Psoas muscle (tissue), 8 donors: Measurements from ENCODE around the gene PGP. TPM values are rescaled to one million over a fixed set of nuclear protein-coding genes. Genes with fewer than 3 reads are reported as not detected.

Experiments
- ATAC-seq, 4 donors: fragments of 200-7000 bp; cut with Tn5 transposase; one replicate each; pipeline ENCODE4 v1.9.1; 2020; ENCODE audit warnings: moderate library complexity in 3 of 4, mild to moderate bottlenecking in 2 of 4
- DNase-seq, 2 donors: peaks; one replicate each; pipeline ENCODE4 v3.0.0-alpha.2; 2020
- H3K27ac ChIP-seq: fragments of 200-600 bp; one replicate; pipeline ENCODE4 v1.8.0; 2022
- H3K27me3 ChIP-seq, 3 donors: fragments of 200-600 bp in 1 of 3; one replicate each; pipeline versions ENCODE4 v1.6.1 to v1.8.0; 2013 to 2022; ENCODE audit warnings: low read length in 2 of 3, mild to moderate bottlenecking in 2 of 3, moderate library complexity in 1 of 3; ENCODE audit not compliant: insufficient read depth in 3 of 3
- H3K36me3 ChIP-seq, 2 donors: fragments of 200-600 bp in 1 of 2; one replicate each; pipeline versions ENCODE4 v1.6.1 to v1.8.0; 2013 to 2022; ENCODE audit warnings: low read depth in 1 of 2, mild to moderate bottlenecking in 1 of 2, moderate library complexity in 1 of 2; ENCODE audit not compliant: insufficient read depth in 1 of 2
- H3K4me1 ChIP-seq: fragments of 200-600 bp; one replicate; pipeline ENCODE4 v1.8.0; 2022
- H3K4me3 ChIP-seq: fragments of 200-600 bp; one replicate; pipeline ENCODE4 v1.8.0; 2022; ENCODE audit warnings: mild to moderate bottlenecking
- H3K9me3 ChIP-seq: fragments of 200-600 bp; one replicate; pipeline ENCODE4 v1.8.0; 2022
- CTCF ChIP-seq: fragments of 200-600 bp; IDR thresholded peaks from one replicate; pipeline ENCODE4 v1.8.0; 2022; ENCODE audit warnings: antibody characterized with exemption
- WGBS, 3 donors: extraction: QIAGEN DNeasy Blood & Tissue Kit; methylation state at CpG; one replicate each; pipeline versions ENCODE4 v1.1.6 to v1.1.7; 2013; 5-methylcytosine and 5-hydroxymethylcytosine counted together
- intact Hi-C, 2 donors: fragments of 100-400 bp; cut with DNase I; formaldehyde crosslinking; loops; one replicate each; pipeline versions ENCODE4 v1.11.0 to v1.14.2; 2022
- polyA plus RNA-seq, 3 donors: library from polyadenylated mRNA; stranded (reverse); fragments of 200-250 nt; gene quantifications; one replicate each; pipeline ENCODE4 v1.2.3, GENCODE V29; 2013
- total RNA-seq, 4 donors: library from RNA; stranded (reverse); fragmentation: NEBNext Ultra II Directional in 2 of 4; extraction: Animal tissue kit (Norgen Biotek cat#: 25700) in 2 of 4; gene quantifications; one replicate each; pipeline versions ENCODE4 v1.2.1 to v1.2.4, GENCODE V29; 2021 to 2023
- donor health status: healthy with polysubstance abuse.
- donor health status: DM: no; HTN: no; CAD: no; lungs with moderate emphysema.
- donor health status: Bipolar disorder and iron deficiency.
- donor health status: healthy.
- donor health status: DM: yes; HTN: yes; CAD: no.
- donor health status: DM: no; HTN: no; CAD: no.
- donor health status: DM: no; HTN: no; CAD: no.
- donor health status: DM: yes; HTN: yes; CAD: no.

The PGP gene
- total and polyA plus RNA-seq, 7 donors = 20.9 to 35.9 (median 27.4) TPM

- intact Hi-C loops = no loop called here
- peaks cover 0 to 42% (median 20%) of the 10 kb centered on the region in 3 donors for H3K27me3 ChIP-seq
- DNase-seq (no peak), ATAC-seq (no peak)
- H3K9me3 ChIP-seq = no peaks in the 10 kb centered on the region
- TF ChIP-seq CTCF = no peak
- H3K27ac ChIP-seq = no peak within 1 kb of the TSS
- no peaks in the 10 kb centered on the region for H3K36me3 ChIP-seq
- peaks cover 8% of the 10 kb centered on the region for H3K4me1 ChIP-seq
- peak within 1 kb of the TSS; percentile 55 for H3K4me3 ChIP-seq
- WGBS, 3 donors = 1 to 2% (median 2%) methylated on average over 23 to 104 of the region's 129 CpGs
Measured at GRCh38 chr16:2196162-2196980, 18.3 kb downstream of the PGP start, which contains the start of gene CASKIN1. Gene CASKIN1 (minus strand): TSS chr16:2196605. CDS start chr16:2196432, 173 bp downstream.

- Histone ChIP-seq H3K4me1 (peaks cover 8% of the 10 kb centered on the region), H3K4me3 (peak overlapping the region; percentile 55), H3K27ac (no peak overlapping the region), H3K27me3 (peaks cover 0 to 42% (median 20%) of the 10 kb centered on the region in 3 donors), H3K9me3 (no peaks in the 10 kb centered on the region), H3K36me3 (no peaks in the 10 kb centered on the region)
- ATAC-seq = peak in 3 of 4 donors; percentile 14 to 28 (median 14)
- intact Hi-C loops = loop anchor here in 1 of 2 donors (1.0 kb wide), 1 partner anchor 56 kb away; the partner anchor contains the start of gene ECI1
- 7 to 8% (median 8%) methylated on average over 43 to 49 of the region's 49 CpGs for WGBS, 3 donors
- DNase-seq = no peak
- TF ChIP-seq CTCF = no peak
Measured at GRCh38 chr16:2195322-2196161, 19.1 kb downstream of the PGP start.

GRCh38 chr16:2194852-2195321, 19.8 kb downstream of the PGP start:
- intact Hi-C loops = loop anchor here in 1 of 2 donors (1.0 to 5.0 kb wide), 2 partner anchors 56 to 307 kb away; partner anchors contain the start of gene ECI1
- no peak overlapping the region for H3K27ac ChIP-seq
- peak overlapping the region; percentile 55 for H3K4me3 ChIP-seq
- no peaks in the 10 kb centered on the region for H3K9me3 ChIP-seq
- peak; percentile 64 to 91 (median 86) for ATAC-seq
- peaks cover 0 to 42% (median 20%) of the 10 kb centered on the region in 3 donors for H3K27me3 ChIP-seq
- H3K4me1 ChIP-seq = peaks cover 8% of the 10 kb centered on the region
- TF ChIP-seq CTCF = peak; percentile 55
- DNase-seq = no peak
- H3K36me3 ChIP-seq = no peaks in the 10 kb centered on the region
- 22 to 29% (median 26%) methylated on average over 9 to 10 of the region's 10 CpGs for WGBS, 3 donors

- 57 to 58% (median 58%) methylated on average over 15 to 16 of the region's 16 CpGs for WGBS, 3 donors
- TF ChIP-seq CTCF = no peak
- no peak overlapping the region for H3K4me3 ChIP-seq
- H3K27me3 ChIP-seq = peaks cover 0 to 42% (median 17%) of the 10 kb centered on the region in 3 donors
- intact Hi-C loops = loop anchor here in 1 of 2 donors (5.0 kb wide), 1 partner anchor 308 kb away; no protein-coding TSS in a partner anchor
- no peaks in the 10 kb centered on the region for H3K9me3 ChIP-seq
- peaks cover 8% of the 10 kb centered on the region for H3K4me1 ChIP-seq
- no peaks in the 10 kb centered on the region for H3K36me3 ChIP-seq
- no peak overlapping the region for H3K27ac ChIP-seq
- no peak for DNase-seq
- ATAC-seq = no peak
Measured at GRCh38 chr16:2194166-2194834, 20.3 kb downstream of the PGP start.
